IPS DF 6.9 (cell line): ENCODE measurements around the gene FAM193A.
"Not testable (repeated sequence)": the region's sequence is repeated elsewhere in the genome, so short reads cannot be mapped to it uniquely, and the experiment has no call there.

Source experiments
- DNase-seq: peaks from one replicate; pipeline ENCODE4 v3.0.0-alpha.2; 2013; ENCODE audit warnings: low read depth, low spot score
- H3K27ac ChIP-seq: one replicate; pipeline ENCODE4 v1.5.1; 2013; ENCODE audit warnings: low read length, control low read depth
- H3K27me3 ChIP-seq: 2 replicates; pipeline ENCODE4 v1.6.1; 2013; ENCODE audit warnings: mild to moderate bottlenecking, low read length; ENCODE audit not compliant: control insufficient read depth, insufficient read depth
- H3K36me3 ChIP-seq: 2 replicates; pipeline ENCODE4 v1.6.1; 2013; ENCODE audit warnings: low read length; ENCODE audit not compliant: control insufficient read depth, insufficient read depth
- H3K4me1 ChIP-seq: 2 replicates; pipeline ENCODE4 v1.6.1; 2013; ENCODE audit warnings: low read length; ENCODE audit not compliant: control insufficient read depth, insufficient read depth
- H3K4me3 ChIP-seq: 2 replicates; pipeline ENCODE4 v1.5.1; 2013; ENCODE audit warnings: mild to moderate bottlenecking, low read length
- H3K9me3 ChIP-seq: 2 replicates; pipeline ENCODE4 v1.6.1; 2013; ENCODE audit warnings: low read length, inconsistent platforms; ENCODE audit not compliant: control insufficient read depth, insufficient read depth
- WGBS: extraction: QIAGEN DNeasy Blood & Tissue Kit; methylation state at CpG from one replicate; pipeline ENCODE4 v1.1.7; 2013; ENCODE audit warnings: mixed read lengths, missing lambda C conversion rate; ENCODE audit not compliant: insufficient read length, insufficient coverage; 5-methylcytosine and 5-hydroxymethylcytosine counted together

Gene FAM193A

GRCh38 chr4:2667428-2667827, 131.0 kb downstream of the FAM193A start:
- WGBS, result no CpG with 5 or more reads among the region's 2 CpGs
- H3K9me3 ChIP-seq, result no peaks in the 10 kb centered on the region
- DNase-seq, result no peak
- H3K4me3 ChIP-seq, result no peak overlapping the region
- peaks cover 6% of the 10 kb centered on the region; the same call in 1 of the 2 replicates for H3K36me3 ChIP-seq
- H3K4me1 ChIP-seq, result no peaks in the 10 kb centered on the region
- no peak overlapping the region for H3K27ac ChIP-seq
- H3K27me3 ChIP-seq, result no peaks in the 10 kb centered on the region

- WGBS, result no CpG with 5 or more reads among the region's 10 CpGs
- Histone ChIP-seq H3K9me3 (no peaks in the 10 kb centered on the region), H3K27me3 (no peaks in the 10 kb centered on the region), H3K4me3 (no peak overlapping the region), H3K36me3 (peaks cover 11% of the 10 kb centered on the region; the same call in 1 of the 2 replicates), H3K27ac (no peak overlapping the region), H3K4me1 (no peaks in the 10 kb centered on the region)
- DNase-seq, result no peak
These were observed 134.9 kb downstream of the FAM193A start for GRCh38 chr4:2671267-2671895.

GRCh38 chr4:2672082-2672481, 135.6 kb downstream of the FAM193A start:
- no CpG with 5 or more reads among the region's 3 CpGs for WGBS
- Histone ChIP-seq H3K4me1 (no peaks in the 10 kb centered on the region), H3K36me3 (peaks cover 11% of the 10 kb centered on the region; the same call in 1 of the 2 replicates), H3K4me3 (no peak overlapping the region), H3K27me3 (no peaks in the 10 kb centered on the region), H3K9me3 (no peaks in the 10 kb centered on the region), H3K27ac (no peak overlapping the region)
- no peak for DNase-seq

- Histone ChIP-seq H3K4me3 (no peak overlapping the region), H3K27me3 (no peaks in the 10 kb centered on the region), H3K9me3 (no peaks in the 10 kb centered on the region), H3K4me1 (no peaks in the 10 kb centered on the region), H3K36me3 (peaks cover 11% of the 10 kb centered on the region; the same call in 1 of the 2 replicates), H3K27ac (no peak overlapping the region)
- WGBS, result no CpG with 5 or more reads among the region's 2 CpGs
- DNase-seq, result no peak
These were observed 136.3 kb downstream of the FAM193A start for GRCh38 chr4:2672700-2673099.

GRCh38 chr4:2673157-2673556, 136.7 kb downstream of the FAM193A start:
- Histone ChIP-seq H3K27me3 (no peaks in the 10 kb centered on the region), H3K9me3 (no peaks in the 10 kb centered on the region), H3K27ac (no peak overlapping the region), H3K36me3 (peaks cover 11% of the 10 kb centered on the region; the same call in 1 of the 2 replicates), H3K4me3 (no peak overlapping the region), H3K4me1 (no peaks in the 10 kb centered on the region)
- DNase-seq, result no peak
- WGBS, result no CpG with 5 or more reads among the region's 1 CpG

GRCh38 chr4:2679762-2680161, 143.3 kb downstream of the FAM193A start:
- not testable (repeated sequence) for H3K4me1 ChIP-seq, H3K9me3 ChIP-seq, H3K27ac ChIP-seq, H3K36me3 ChIP-seq, DNase-seq, H3K4me3 ChIP-seq, H3K27me3 ChIP-seq
- WGBS, result no CpG with 5 or more reads among the region's 6 CpGs

- Histone ChIP-seq H3K27ac (no peak overlapping the region), H3K36me3 (peaks cover 12% of the 10 kb centered on the region), H3K9me3 (no peaks in the 10 kb centered on the region), H3K27me3 (no peaks in the 10 kb centered on the region), H3K4me3 (no peak overlapping the region), H3K4me1 (no peaks in the 10 kb centered on the region)
- WGBS, result no CpG with 5 or more reads among the region's 9 CpGs
- DNase-seq, result no peak
These were observed 148.0 kb downstream of the FAM193A start for GRCh38 chr4:2684486-2684885.

GRCh38 chr4:2685541-2685940, 149.1 kb downstream of the FAM193A start:
- DNase-seq, result no peak
- no peaks in the 10 kb centered on the region for H3K27me3 ChIP-seq
- H3K9me3 ChIP-seq, result no peaks in the 10 kb centered on the region
- no peak overlapping the region for H3K4me3 ChIP-seq
- no CpG with 5 or more reads among the region's 8 CpGs for WGBS
- H3K27ac ChIP-seq, result no peak overlapping the region
- H3K36me3 ChIP-seq, result peaks cover 12% of the 10 kb centered on the region
- no peaks in the 10 kb centered on the region; the same call in 1 of the 2 replicates for H3K4me1 ChIP-seq

GRCh38 chr4:2686379-2687265, 150.2 kb downstream of the FAM193A start:
- no peak for DNase-seq
- H3K27ac ChIP-seq, result no peak overlapping the region
- H3K9me3 ChIP-seq, result no peaks in the 10 kb centered on the region
- peaks cover 15% of the 10 kb centered on the region for H3K36me3 ChIP-seq
- no peak overlapping the region for H3K4me3 ChIP-seq
- H3K4me1 ChIP-seq, result no peaks in the 10 kb centered on the region; the same call in 1 of the 2 replicates
- H3K27me3 ChIP-seq, result no peaks in the 10 kb centered on the region
- no CpG with 5 or more reads among the region's 13 CpGs for WGBS

- Histone ChIP-seq H3K4me1 (no peaks in the 10 kb centered on the region; the same call in 1 of the 2 replicates), H3K27me3 (no peaks in the 10 kb centered on the region), H3K4me3 (no peak overlapping the region), H3K27ac (no peak overlapping the region), H3K9me3 (no peaks in the 10 kb centered on the region), H3K36me3 (peaks cover 16% of the 10 kb centered on the region)
- no CpG with 5 or more reads among the region's 11 CpGs for WGBS
- no peak for DNase-seq
These were observed 151.8 kb downstream of the FAM193A start for GRCh38 chr4:2688281-2688680.
